ELR (cell line): Measurements from ENCODE around the gene NOS1AP.
A peak's percentile ranks its signal among the peaks of the same experiment; 100 is the strongest.

Source experiments
- DNase-seq: peaks from one replicate; pipeline ENCODE4 v3.0.0-alpha.2; 2015; ENCODE audit warnings: low read depth

Gene NOS1AP

GRCh38 chr1:162300057-162300917 is 230.8 kb downstream of the NOS1AP start:
- no peak for DNase-seq

DNA sequence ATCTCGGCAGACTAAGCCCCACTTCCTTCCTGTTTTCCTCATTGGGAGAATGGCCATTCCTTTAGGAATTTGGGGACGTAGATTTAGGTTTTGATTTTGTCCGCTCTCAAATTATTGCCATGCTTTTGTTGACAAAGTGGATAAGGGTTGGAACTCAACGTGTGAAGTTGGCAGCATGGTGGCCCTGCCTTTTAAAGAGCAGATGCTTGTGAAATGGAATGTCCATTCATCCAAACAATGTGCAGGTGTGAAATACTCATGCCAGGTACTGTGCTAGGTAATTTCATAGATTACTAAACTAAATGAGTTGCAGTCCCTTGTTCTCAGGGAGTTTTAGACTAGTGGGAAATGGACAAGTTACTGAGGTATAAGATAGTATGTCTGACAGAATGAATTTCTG is 232.2 kb downstream of the NOS1AP start:
- no peak for DNase-seq

DNA sequence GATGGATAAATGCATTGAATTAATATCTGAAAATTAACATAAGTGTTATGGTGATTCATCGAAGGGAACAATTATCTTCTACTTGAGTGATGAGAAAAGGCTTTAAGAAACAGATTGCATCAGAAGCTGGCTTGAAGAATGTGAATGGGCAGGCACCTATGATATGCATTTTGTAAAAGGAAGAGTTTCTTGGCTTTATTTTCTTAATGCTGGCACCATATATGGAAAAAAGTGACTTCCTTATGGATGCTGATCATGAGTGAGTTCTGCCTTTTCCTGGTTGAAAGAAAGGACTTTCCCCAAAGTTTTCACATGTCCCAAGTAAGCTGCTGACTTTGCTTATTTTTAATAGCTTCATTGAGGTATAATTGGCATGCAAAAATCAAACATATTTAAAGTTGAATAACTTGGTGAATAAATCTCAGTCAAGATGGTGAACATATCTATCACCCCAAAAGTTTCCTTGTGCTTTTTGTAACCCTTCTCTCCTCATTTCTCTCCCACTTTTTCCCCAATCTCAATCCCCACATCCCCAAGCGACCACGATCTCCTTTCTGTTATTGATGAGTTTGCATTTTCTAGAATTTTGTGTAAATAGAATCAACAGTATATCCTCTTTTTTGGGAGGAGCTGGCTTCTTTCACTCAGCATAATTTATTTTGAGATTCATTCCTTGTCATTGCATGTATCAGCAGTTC is 233.0 kb downstream of the NOS1AP start:
- no peak for DNase-seq

DNA sequence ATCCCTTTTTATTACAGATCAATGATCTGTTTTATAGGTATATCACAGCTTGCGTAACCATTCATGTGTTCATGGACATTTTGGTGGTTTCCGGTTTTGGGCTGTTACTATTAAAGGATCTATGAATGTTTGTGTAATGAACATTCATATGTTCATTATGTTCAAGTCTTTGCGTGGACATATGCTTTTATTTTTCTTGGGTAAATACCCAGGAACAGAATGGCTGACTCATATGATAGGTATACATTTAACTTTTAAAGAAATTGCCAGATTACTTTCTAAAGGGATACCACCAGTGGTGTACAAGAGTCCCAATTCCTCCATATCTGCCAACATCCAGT is 233.5 kb downstream of the NOS1AP start:
- DNase-seq: peak; percentile 77

DNA sequence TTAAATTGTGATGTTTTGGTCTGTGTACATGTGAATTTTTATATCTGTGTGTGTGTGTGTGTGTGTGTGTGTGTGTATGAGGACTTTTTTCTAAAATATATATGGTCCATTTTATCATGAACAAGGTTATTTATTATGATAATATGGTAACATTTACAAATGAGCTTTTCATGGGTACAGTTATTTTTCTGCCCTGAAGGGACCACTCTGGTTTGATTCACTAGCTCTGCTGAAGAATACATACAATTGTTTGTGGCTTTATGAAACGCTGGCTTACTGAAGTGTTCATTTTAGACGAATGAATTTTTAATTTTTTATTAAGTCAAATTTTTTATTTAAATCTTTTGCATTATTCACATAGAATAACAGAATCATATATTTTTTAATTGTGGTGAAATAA is 235.2 kb downstream of the NOS1AP start:
- DNase-seq: no peak

GRCh38 chr1:162305969-162306368 is 236.5 kb downstream of the NOS1AP start:
- DNase-seq: peak; percentile 53

DNA sequence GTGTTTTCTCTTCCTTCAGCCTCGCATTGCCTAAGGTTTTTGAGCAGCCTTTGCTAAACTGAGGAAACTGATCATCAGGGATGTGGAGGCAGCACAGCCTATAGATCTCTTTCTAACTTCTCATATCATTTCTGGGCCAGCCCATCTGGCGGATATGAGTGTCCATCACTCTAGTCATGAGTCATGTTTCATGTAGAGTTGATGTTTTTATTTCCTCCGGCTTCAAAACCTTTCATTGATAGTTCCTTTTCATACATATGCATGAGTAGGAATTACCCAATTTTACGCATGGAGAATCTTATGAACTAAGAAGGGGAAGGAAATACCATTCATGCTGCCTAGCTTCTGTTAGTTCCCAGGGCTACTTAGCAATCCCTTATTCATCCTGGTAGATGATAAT is 240.8 kb downstream of the NOS1AP start:
- DNase-seq: peak; percentile 85

GRCh38 chr1:162314206-162314605 is 244.7 kb downstream of the NOS1AP start:
- DNase-seq: no peak

DNA sequence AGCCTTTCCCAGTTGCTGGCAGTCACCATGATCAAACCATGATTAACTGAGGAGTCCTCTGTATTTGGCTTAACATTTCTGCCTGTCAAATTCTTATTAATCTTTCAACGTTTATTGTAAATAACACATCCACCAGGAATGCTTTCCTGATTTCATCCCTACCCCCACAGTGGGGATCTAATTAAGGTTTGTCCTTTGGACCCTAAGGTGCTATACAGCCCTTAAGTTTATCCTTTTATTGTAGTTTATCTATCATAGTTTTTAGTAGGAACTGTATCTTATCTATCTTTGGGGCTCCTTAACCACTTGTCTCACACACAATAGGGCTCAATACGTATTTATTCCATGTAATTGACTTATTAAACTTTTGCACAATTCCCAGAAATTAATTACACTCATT is 246.2 kb downstream of the NOS1AP start:
- no peak for DNase-seq

GRCh38 chr1:162316187-162316586 is 246.7 kb downstream of the NOS1AP start:
- no peak for DNase-seq

GRCh38 chr1:162317621-162318020 is 248.1 kb downstream of the NOS1AP start:
- no peak for DNase-seq

DNA sequence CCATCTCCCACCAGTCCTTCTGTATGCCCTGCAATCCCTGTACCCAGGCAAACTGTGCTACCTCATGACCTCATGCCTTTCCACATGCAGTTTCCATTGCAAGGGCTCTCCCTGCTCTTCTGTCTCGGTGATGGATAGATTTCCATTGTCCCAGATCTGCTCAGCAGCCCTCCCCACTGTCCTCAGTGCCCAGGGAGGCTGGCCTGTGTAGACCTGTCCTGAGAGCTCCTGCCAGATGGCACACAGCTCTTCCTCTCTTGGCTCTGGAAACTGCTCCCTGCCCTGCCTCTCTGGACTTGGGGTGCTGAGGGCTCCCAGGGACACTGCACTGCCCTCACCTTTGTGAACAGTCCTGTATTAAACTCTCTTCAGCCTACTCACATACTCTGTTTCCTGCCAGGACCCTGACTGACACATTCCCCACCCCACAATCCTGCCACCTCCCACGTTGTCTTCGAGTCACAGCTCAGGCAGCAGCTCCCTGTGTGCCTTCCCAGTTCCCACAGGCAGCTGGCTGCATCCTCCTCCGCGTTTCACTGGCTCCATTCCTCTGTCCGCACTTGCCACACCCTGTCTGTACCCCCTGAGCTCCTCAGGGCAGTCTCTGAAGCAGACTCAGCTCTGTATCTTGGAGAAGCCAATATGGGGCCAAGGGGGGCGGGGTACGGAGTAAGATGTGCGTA is 250.1 kb downstream of the NOS1AP start:
- peak; percentile 37 for DNase-seq

- no peak for DNase-seq
Measured at GRCh38 chr1:162321809-162322422, 252.4 kb downstream of the NOS1AP start.

- DNase-seq: no peak
Measured at GRCh38 chr1:162323023-162323422, 253.5 kb downstream of the NOS1AP start.

GRCh38 chr1:162324396-162324795 is 254.9 kb downstream of the NOS1AP start:
- no peak for DNase-seq

- DNase-seq: no peak
Measured at GRCh38 chr1:162326559-162326958, 257.1 kb downstream of the NOS1AP start.

DNA sequence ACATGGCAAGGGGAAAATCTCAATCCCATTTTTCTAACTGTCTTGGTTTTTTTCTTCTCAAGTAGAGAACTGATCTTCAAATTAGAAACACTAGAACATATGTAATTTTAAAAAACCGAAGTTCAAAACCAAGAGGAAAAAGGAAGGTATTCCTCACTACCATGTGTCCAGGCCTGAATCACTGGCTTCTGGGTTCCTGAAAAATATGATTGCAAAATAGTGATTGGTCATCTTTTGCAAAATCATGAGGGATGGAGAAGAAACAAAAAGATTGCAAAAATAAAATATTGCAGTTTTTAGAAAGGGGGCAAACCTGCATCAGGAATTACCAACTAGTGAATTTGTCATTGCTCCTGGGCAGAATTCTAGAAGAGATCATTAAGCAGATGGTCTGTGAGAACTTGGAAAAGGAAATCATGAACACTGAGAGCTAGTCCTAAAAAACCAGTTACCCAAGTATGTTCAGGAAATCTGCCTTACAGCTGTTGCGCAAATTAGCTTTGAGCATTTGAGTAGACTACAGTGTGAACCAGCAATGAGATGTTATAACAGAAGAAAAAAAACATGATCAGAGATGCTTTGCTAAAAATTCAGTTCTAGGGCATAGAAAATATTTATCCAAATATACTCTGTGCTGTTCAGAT is 257.8 kb downstream of the NOS1AP start:
- DNase-seq: peak; percentile 15

- DNase-seq: no peak
Measured at GRCh38 chr1:162327788-162328165, 258.3 kb downstream of the NOS1AP start.

GRCh38 chr1:162328512-162328911 is 259.0 kb downstream of the NOS1AP start:
- DNase-seq: no peak

- no peak for DNase-seq
Measured at GRCh38 chr1:162329826-162330225, 260.3 kb downstream of the NOS1AP start.

DNA sequence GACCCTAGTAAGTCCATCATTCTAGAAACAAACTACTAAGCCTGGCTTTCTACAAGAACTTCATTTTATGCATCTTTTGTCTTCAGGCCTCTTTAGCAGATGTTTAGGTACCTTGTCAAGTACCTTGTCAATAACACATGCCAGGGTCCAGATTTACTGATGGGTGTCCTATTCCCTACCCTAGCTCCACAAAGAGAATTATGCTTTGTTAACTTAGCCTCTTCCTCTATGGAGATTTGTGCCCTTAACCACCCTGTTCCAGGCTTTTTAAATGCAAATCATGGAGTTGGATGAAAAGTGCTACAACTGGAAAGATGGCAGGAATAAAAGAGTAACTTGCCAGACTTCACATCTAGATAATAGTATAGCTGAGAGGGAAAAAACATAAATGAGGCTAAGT is 264.5 kb downstream of the NOS1AP start:
- no peak for DNase-seq

DNA sequence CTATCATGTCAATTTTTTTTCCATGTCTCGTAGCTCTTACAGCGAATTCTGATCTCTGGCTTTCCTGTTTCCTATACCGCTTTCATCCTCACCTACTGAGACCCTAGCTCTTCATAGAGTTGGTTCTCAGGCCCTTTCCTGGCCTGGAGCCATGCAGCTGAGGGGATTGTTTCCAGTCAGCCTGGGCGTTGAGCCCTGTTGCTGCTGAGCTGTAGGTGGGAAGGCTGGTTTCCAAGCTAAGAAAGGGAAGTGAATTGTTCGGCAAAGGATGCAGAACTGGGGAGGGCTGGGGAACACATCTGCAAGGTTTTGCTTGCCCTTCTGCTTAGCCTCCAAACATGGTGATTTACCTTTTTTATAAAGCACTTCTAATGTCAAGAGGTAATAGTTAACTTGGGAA is 265.6 kb downstream of the NOS1AP start:
- no peak for DNase-seq
